Measurements from ENCODE around the gene CSNK1G1. TPM values are rescaled to one million over a fixed set of nuclear protein-coding genes. Genes with fewer than 3 reads are reported as not detected.
"Not testable (repeated sequence)": the region's sequence is repeated elsewhere in the genome, so short reads cannot be mapped to it uniquely, and the experiment has no call there.

The CSNK1G1 gene
- total RNA-seq, 1 donor = 34.0 TPM

DNA sequence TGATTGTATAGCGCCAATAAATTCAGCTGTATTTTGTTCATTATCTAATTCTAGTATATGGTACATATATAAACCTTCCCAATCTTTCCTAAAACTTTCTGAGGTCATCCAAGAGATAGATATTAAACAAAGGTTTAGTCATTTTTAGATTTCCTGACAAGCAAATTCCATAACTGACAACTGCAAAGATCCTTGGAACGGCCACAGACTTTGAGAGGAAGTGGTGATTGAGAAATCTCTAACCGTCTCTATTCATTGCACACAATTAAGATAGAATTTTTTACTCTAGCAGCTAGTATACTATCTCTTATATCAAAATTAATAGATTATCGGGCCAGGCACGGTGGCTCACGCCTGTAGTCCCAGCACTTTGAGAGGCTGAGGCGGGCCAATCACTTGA lies 4.7 kb downstream of the CSNK1G1 start:
- H3K36me3 ChIP-seq (ENCODE audit: insufficient read depth, low read length) = peaks cover 6% of the 10 kb centered on the region
- no peak overlapping the region for H2AFZ ChIP-seq (ENCODE audit: low read length)
- TF ChIP-seq, protein P1, sequence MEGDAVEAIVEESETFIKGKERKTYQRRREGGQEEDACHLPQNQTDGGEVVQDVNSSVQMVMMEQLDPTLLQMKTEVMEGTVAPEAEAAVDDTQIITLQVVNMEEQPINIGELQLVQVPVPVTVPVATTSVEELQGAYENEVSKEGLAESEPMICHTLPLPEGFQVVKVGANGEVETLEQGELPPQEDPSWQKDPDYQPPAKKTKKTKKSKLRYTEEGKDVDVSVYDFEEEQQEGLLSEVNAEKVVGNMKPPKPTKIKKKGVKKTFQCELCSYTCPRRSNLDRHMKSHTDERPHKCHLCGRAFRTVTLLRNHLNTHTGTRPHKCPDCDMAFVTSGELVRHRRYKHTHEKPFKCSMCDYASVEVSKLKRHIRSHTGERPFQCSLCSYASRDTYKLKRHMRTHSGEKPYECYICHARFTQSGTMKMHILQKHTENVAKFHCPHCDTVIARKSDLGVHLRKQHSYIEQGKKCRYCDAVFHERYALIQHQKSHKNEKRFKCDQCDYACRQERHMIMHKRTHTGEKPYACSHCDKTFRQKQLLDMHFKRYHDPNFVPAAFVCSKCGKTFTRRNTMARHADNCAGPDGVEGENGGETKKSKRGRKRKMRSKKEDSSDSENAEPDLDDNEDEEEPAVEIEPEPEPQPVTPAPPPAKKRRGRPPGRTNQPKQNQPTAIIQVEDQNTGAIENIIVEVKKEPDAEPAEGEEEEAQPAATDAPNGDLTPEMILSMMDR (IDR thresholded peaks at IDR 0.05; ENCODE audit: extremely low read depth, low read depth, low read length) = no peak
- H3K4me3 ChIP-seq (ENCODE audit: insufficient read depth, low read length) = no peak overlapping the region
- H3K27ac ChIP-seq (ENCODE audit: low read depth, low read length) = no peak overlapping the region
- H3K9me3 ChIP-seq (ENCODE audit: low read depth, low read length) = no peaks in the 10 kb centered on the region
- peaks cover 23% of the 10 kb centered on the region for H4K20me1 ChIP-seq (ENCODE audit: insufficient read depth, low read length)
- H3K79me2 ChIP-seq (ENCODE audit: insufficient read depth, low read length) = peaks cover 92% of the 10 kb centered on the region
- H3K27me3 ChIP-seq (ENCODE audit: insufficient read depth, low read length) = no peaks in the 10 kb centered on the region
- H3K4me2 ChIP-seq (ENCODE audit: insufficient read depth, low read length) = peak overlapping the region; percentile 22
- H3K4me1 ChIP-seq (ENCODE audit: insufficient read depth, low read length) = peaks cover 12% of the 10 kb centered on the region
- peak; percentile 19 for DNase-seq (ENCODE audit: insufficient read length, low spot score, missing footprints)

DNA sequence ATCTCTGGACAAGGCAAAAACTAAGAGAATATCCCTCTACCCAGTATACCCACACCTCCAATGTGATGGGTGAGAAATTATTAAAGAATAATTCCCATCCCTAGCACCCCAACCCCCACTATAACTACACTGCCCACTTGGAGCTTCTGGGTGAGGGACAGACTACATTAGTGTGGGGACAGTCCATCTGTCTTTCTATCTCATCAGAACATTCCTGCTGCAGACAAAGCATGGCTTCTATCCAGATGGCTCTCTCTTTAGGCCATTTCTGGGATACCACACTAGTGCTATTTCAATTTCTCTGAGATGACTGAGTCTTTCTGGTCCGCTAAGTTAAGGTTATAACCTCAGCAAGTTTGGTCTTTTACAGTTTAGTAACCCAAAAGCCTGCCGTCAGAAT lies 6.6 kb downstream of the CSNK1G1 start:
- H3K27ac ChIP-seq (ENCODE audit: low read depth, low read length) = no peak overlapping the region
- no peaks in the 10 kb centered on the region for H3K27me3 ChIP-seq (ENCODE audit: insufficient read depth, low read length)
- no peak for DNase-seq (ENCODE audit: insufficient read length, low spot score, missing footprints)
- no peaks in the 10 kb centered on the region for H3K9me3 ChIP-seq (ENCODE audit: low read depth, low read length)
- peaks cover 6% of the 10 kb centered on the region for H3K36me3 ChIP-seq (ENCODE audit: insufficient read depth, low read length)
- H4K20me1 ChIP-seq (ENCODE audit: insufficient read depth, low read length) = peaks cover 18% of the 10 kb centered on the region
- H3K4me3 ChIP-seq (ENCODE audit: insufficient read depth, low read length) = no peak overlapping the region
- no peak overlapping the region for H3K4me2 ChIP-seq (ENCODE audit: insufficient read depth, low read length)
- TF ChIP-seq, protein P1 (IDR thresholded peaks at IDR 0.05; ENCODE audit: extremely low read depth, low read depth, low read length) = no peak
- H3K79me2 ChIP-seq (ENCODE audit: insufficient read depth, low read length) = peaks cover 91% of the 10 kb centered on the region
- peaks cover 17% of the 10 kb centered on the region for H3K4me1 ChIP-seq (ENCODE audit: insufficient read depth, low read length)
- no peak overlapping the region for H2AFZ ChIP-seq (ENCODE audit: low read length)

DNA sequence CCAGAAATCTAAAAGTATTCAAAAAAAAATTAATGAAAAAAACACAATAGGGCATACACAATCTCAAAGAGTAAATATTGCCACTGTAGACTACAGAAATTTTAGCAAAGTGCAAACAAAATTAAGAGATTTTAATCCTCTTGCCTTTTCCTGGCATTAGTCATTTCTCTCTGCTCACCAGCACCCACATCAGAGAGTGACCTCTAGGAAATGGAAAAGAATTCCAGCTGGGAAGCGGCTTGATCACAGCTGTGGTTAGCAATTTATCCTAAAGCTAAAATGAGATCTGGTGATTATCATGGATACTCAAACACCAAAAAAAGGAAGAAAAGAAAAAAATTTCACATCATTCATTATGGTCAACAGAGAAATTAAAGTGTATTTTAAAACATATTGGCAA lies 7.5 kb downstream of the CSNK1G1 start:
- H3K79me2 ChIP-seq (ENCODE audit: insufficient read depth, low read length) = peaks cover 82% of the 10 kb centered on the region
- peaks cover 17% of the 10 kb centered on the region for H4K20me1 ChIP-seq (ENCODE audit: insufficient read depth, low read length)
- no peak overlapping the region for H3K4me2 ChIP-seq (ENCODE audit: insufficient read depth, low read length)
- no peak overlapping the region for H3K4me3 ChIP-seq (ENCODE audit: insufficient read depth, low read length)
- H3K4me1 ChIP-seq (ENCODE audit: insufficient read depth, low read length) = peaks cover 22% of the 10 kb centered on the region
- no peaks in the 10 kb centered on the region for H3K27me3 ChIP-seq (ENCODE audit: insufficient read depth, low read length)
- no peak overlapping the region for H3K27ac ChIP-seq (ENCODE audit: low read depth, low read length)
- no peak for DNase-seq (ENCODE audit: insufficient read length, low spot score, missing footprints)
- H3K9me3 ChIP-seq (ENCODE audit: low read depth, low read length) = no peaks in the 10 kb centered on the region
- H2AFZ ChIP-seq (ENCODE audit: low read length) = no peak overlapping the region
- TF ChIP-seq, protein P1 (IDR thresholded peaks at IDR 0.05; ENCODE audit: extremely low read depth, low read depth, low read length) = no peak
- H3K36me3 ChIP-seq (ENCODE audit: insufficient read depth, low read length) = peaks cover 6% of the 10 kb centered on the region

DNA sequence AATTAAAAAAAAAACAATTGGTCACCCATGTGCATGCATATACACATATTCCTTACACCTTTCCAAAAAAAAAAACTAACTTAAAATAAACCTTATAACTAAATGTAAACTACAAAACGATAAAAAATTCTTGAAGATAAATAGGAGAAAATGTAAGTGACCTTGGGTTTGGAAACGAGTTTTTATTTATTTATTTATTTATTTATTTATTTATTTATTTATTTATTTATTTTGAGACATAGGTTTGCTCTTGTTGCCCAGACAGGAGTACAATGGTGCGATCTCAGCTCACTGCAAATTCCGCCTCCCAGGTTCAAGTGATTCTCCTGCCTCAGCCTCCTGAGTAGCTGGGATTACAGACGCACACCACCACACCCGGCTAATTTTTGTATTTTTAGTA lies 9.7 kb downstream of the CSNK1G1 start:
- not testable (repeated sequence) for DNase-seq (ENCODE audit: insufficient read length, low spot score, missing footprints); H3K27ac ChIP-seq (ENCODE audit: low read depth, low read length); H3K27me3 ChIP-seq (ENCODE audit: insufficient read depth, low read length); H3K9me3 ChIP-seq (ENCODE audit: low read depth, low read length); H3K4me3 ChIP-seq (ENCODE audit: insufficient read depth, low read length); H2AFZ ChIP-seq (ENCODE audit: low read length); H3K4me2 ChIP-seq (ENCODE audit: insufficient read depth, low read length)
- peaks cover 20% of the 10 kb centered on the region for H3K4me1 ChIP-seq (ENCODE audit: insufficient read depth, low read length)
- peaks cover 82% of the 10 kb centered on the region for H3K79me2 ChIP-seq (ENCODE audit: insufficient read depth, low read length)
- peaks cover 12% of the 10 kb centered on the region for H3K36me3 ChIP-seq (ENCODE audit: insufficient read depth, low read length)
- peaks cover 17% of the 10 kb centered on the region for H4K20me1 ChIP-seq (ENCODE audit: insufficient read depth, low read length)

Measured in osteoblast (primary cell).